Measurements from ENCODE around the gene HES2. TPM values are rescaled to one million over a fixed set of nuclear protein-coding genes. Genes with fewer than 3 reads are reported as not detected.
"Not testable (repeated sequence)": the region's sequence is repeated elsewhere in the genome, so short reads cannot be mapped to it uniquely, and the experiment has no call there.

Gene HES2
- total and polyA plus RNA-seq, 5 donors from 2014 or later = not detected

- H3K36me3 ChIP-seq (ENCODE audit: control insufficient read depth, insufficient read depth, low read length); DNase-seq; H3K27ac ChIP-seq (ENCODE audit: insufficient read depth, low read length, poor library complexity, severe bottlenecking); H3K4me3 ChIP-seq (ENCODE audit: low read depth, low read length); H3K36me3 Mint-ChIP-seq; H3K9me3 Mint-ChIP-seq; H3K27me3 ChIP-seq (ENCODE audit: control insufficient read depth, insufficient read depth, low read length); ATAC-seq (ENCODE audit: low read depth in 2 of 2); H3K9me3 ChIP-seq (ENCODE audit: control insufficient read depth in 2 of 2, low read length in 2 of 2): not testable (repeated sequence)
- H3K27me3 Mint-ChIP-seq = peaks cover 65% of the 10 kb centered on the region
- H3K4me1 ChIP-seq (ENCODE audit: control insufficient read depth, insufficient read depth, low read length, poor library complexity, severe bottlenecking) = peaks cover 44% of the 10 kb centered on the region
- H3K4me3 Mint-ChIP-seq = peak overlapping the region in 1 of 4 donors; percentile 68
- peaks cover 0 to 36% (median 8%) of the 10 kb centered on the region in 4 donors for H3K4me1 Mint-ChIP-seq
- peak overlapping the region in 1 of 3 donors; percentile 95 for H3K27ac Mint-ChIP-seq
Observed at GRCh38 chr1:6450486-6450885, 30.8 kb upstream of the HES2 start.

- Mint-ChIP-seq H3K4me1 (peaks cover 0 to 37% (median 9%) of the 10 kb centered on the region in 4 donors), H3K27me3 (peaks cover 70% of the 10 kb centered on the region), H3K9me3 (peaks cover 0 to 2% (median 0%) of the 10 kb centered on the region in 7 donors), H3K27ac (peak overlapping the region in 1 of 3 donors; percentile 5), H3K36me3 (no peaks in the 10 kb centered on the region), H3K4me3 (peak overlapping the region in 2 of 4 donors; percentile 13 to 69)
- H3K4me3 ChIP-seq (ENCODE audit: low read depth, low read length) = no peak overlapping the region
- DNase-seq (no peak), ATAC-seq (ENCODE audit: low read depth in 2 of 2) (no peak)
- H3K27ac ChIP-seq (ENCODE audit: insufficient read depth, low read length, poor library complexity, severe bottlenecking) = no peak overlapping the region
- H3K36me3 ChIP-seq (ENCODE audit: control insufficient read depth, insufficient read depth, low read length) = no peaks in the 10 kb centered on the region
- no peaks in the 10 kb centered on the region for H3K9me3 ChIP-seq (ENCODE audit: control insufficient read depth in 2 of 2, low read length in 2 of 2)
- peaks cover 41% of the 10 kb centered on the region for H3K4me1 ChIP-seq (ENCODE audit: control insufficient read depth, insufficient read depth, low read length, poor library complexity, severe bottlenecking)
- H3K27me3 ChIP-seq (ENCODE audit: control insufficient read depth, insufficient read depth, low read length) = peaks cover 4% of the 10 kb centered on the region
Observed at GRCh38 chr1:6450005-6450450, 30.3 kb upstream of the HES2 start.

- Mint-ChIP-seq H3K36me3 (no peaks in the 10 kb centered on the region), H3K4me1 (peaks cover 0 to 40% (median 11%) of the 10 kb centered on the region in 4 donors), H3K4me3 (peak overlapping the region; percentile 13 to 70 (median 57)), H3K9me3 (peaks cover 0 to 4% (median 0%) of the 10 kb centered on the region in 7 donors), H3K27me3 (peaks cover 77% of the 10 kb centered on the region), H3K27ac (peak overlapping the region in 1 of 3 donors; percentile 74)
- no peak overlapping the region for H3K27ac ChIP-seq (ENCODE audit: insufficient read depth, low read length, poor library complexity, severe bottlenecking)
- no peaks in the 10 kb centered on the region for H3K36me3 ChIP-seq (ENCODE audit: control insufficient read depth, insufficient read depth, low read length)
- peaks cover 30% of the 10 kb centered on the region for H3K4me1 ChIP-seq (ENCODE audit: control insufficient read depth, insufficient read depth, low read length, poor library complexity, severe bottlenecking)
- no peaks in the 10 kb centered on the region for H3K9me3 ChIP-seq (ENCODE audit: control insufficient read depth in 2 of 2, low read length in 2 of 2)
- no peak overlapping the region for H3K4me3 ChIP-seq (ENCODE audit: low read depth, low read length)
- ATAC-seq (ENCODE audit: low read depth in 2 of 2) (peak in 1 of 2 donors; percentile 17), DNase-seq (no peak)
- H3K27me3 ChIP-seq (ENCODE audit: control insufficient read depth, insufficient read depth, low read length) = peaks cover 8% of the 10 kb centered on the region
Observed at GRCh38 chr1:6448749-6449631, 29.3 kb upstream of the HES2 start.

- Mint-ChIP-seq H3K27me3 (peaks cover 74% of the 10 kb centered on the region), H3K36me3 (no peaks in the 10 kb centered on the region), H3K27ac (no peak overlapping the region), H3K4me1 (peaks cover 0 to 33% (median 11%) of the 10 kb centered on the region in 4 donors), H3K4me3 (peak overlapping the region in 3 of 4 donors; percentile 51 to 77 (median 70)), H3K9me3 (peaks cover 0 to 2% (median 0%) of the 10 kb centered on the region in 7 donors)
- H3K9me3 ChIP-seq (ENCODE audit: control insufficient read depth in 2 of 2, low read length in 2 of 2) = no peaks in the 10 kb centered on the region
- DNase-seq (peak in 2 of 3 donors; percentile 51 to 54), ATAC-seq (ENCODE audit: low read depth in 2 of 2) (peak; percentile 36 to 44)
- no peak overlapping the region for H3K4me3 ChIP-seq (ENCODE audit: low read depth, low read length)
- no peak overlapping the region for H3K27ac ChIP-seq (ENCODE audit: insufficient read depth, low read length, poor library complexity, severe bottlenecking)
- no peaks in the 10 kb centered on the region for H3K36me3 ChIP-seq (ENCODE audit: control insufficient read depth, insufficient read depth, low read length)
- H3K4me1 ChIP-seq (ENCODE audit: control insufficient read depth, insufficient read depth, low read length, poor library complexity, severe bottlenecking) = peaks cover 28% of the 10 kb centered on the region
- H3K27me3 ChIP-seq (ENCODE audit: control insufficient read depth, insufficient read depth, low read length) = peaks cover 8% of the 10 kb centered on the region
Observed at GRCh38 chr1:6447818-6448748, 28.4 kb upstream of the HES2 start.

- DNase-seq (no peak), ATAC-seq (ENCODE audit: low read depth in 2 of 2) (no peak)
- Mint-ChIP-seq H3K27ac (no peak overlapping the region), H3K27me3 (peaks cover 71% of the 10 kb centered on the region), H3K36me3 (no peaks in the 10 kb centered on the region), H3K9me3 (peaks cover 0 to 2% (median 0%) of the 10 kb centered on the region in 7 donors), H3K4me1 (peaks cover 0 to 32% (median 11%) of the 10 kb centered on the region in 4 donors), H3K4me3 (peak overlapping the region in 2 of 4 donors; percentile 70 to 77)
- Histone ChIP-seq H3K9me3 (ENCODE audit: control insufficient read depth in 2 of 2, low read length in 2 of 2) (no peaks in the 10 kb centered on the region), H3K4me1 (ENCODE audit: control insufficient read depth, insufficient read depth, low read length, poor library complexity, severe bottlenecking) (peaks cover 28% of the 10 kb centered on the region), H3K36me3 (ENCODE audit: control insufficient read depth, insufficient read depth, low read length) (no peaks in the 10 kb centered on the region), H3K27me3 (ENCODE audit: control insufficient read depth, insufficient read depth, low read length) (peaks cover 8% of the 10 kb centered on the region), H3K27ac (ENCODE audit: insufficient read depth, low read length, poor library complexity, severe bottlenecking) (no peak overlapping the region), H3K4me3 (ENCODE audit: low read depth, low read length) (no peak overlapping the region)
Observed at GRCh38 chr1:6447016-6447817, 27.5 kb upstream of the HES2 start.

GRCh38 chr1:6446665-6447015 lies 26.9 kb upstream of the HES2 start:
- Histone ChIP-seq H3K27ac (ENCODE audit: insufficient read depth, low read length, poor library complexity, severe bottlenecking) (no peak overlapping the region), H3K9me3 (ENCODE audit: control insufficient read depth in 2 of 2, low read length in 2 of 2) (no peaks in the 10 kb centered on the region), H3K4me1 (ENCODE audit: control insufficient read depth, insufficient read depth, low read length, poor library complexity, severe bottlenecking) (peaks cover 28% of the 10 kb centered on the region), H3K4me3 (ENCODE audit: low read depth, low read length) (no peak overlapping the region), H3K36me3 (ENCODE audit: control insufficient read depth, insufficient read depth, low read length) (no peaks in the 10 kb centered on the region), H3K27me3 (ENCODE audit: control insufficient read depth, insufficient read depth, low read length) (peaks cover 8% of the 10 kb centered on the region)
- peaks cover 75% of the 10 kb centered on the region for H3K27me3 Mint-ChIP-seq
- H3K27ac Mint-ChIP-seq = peak overlapping the region in 1 of 3 donors; percentile 52
- no peak for DNase-seq
- H3K9me3 Mint-ChIP-seq = peaks cover 0 to 2% (median 0%) of the 10 kb centered on the region in 7 donors
- H3K4me3 Mint-ChIP-seq = peak overlapping the region in 2 of 4 donors; percentile 52 to 67
- H3K36me3 Mint-ChIP-seq = no peaks in the 10 kb centered on the region
- ATAC-seq (ENCODE audit: low read depth in 2 of 2) = no peak
- peaks cover 0 to 32% (median 11%) of the 10 kb centered on the region in 4 donors for H3K4me1 Mint-ChIP-seq

- H3K27ac ChIP-seq (ENCODE audit: insufficient read depth, low read length, poor library complexity, severe bottlenecking); H3K36me3 ChIP-seq (ENCODE audit: control insufficient read depth, insufficient read depth, low read length); H3K9me3 ChIP-seq (ENCODE audit: control insufficient read depth in 2 of 2, low read length in 2 of 2); H3K36me3 Mint-ChIP-seq; DNase-seq; ATAC-seq (ENCODE audit: low read depth in 2 of 2); H3K4me3 ChIP-seq (ENCODE audit: low read depth, low read length); H3K27ac Mint-ChIP-seq; H3K9me3 Mint-ChIP-seq: not testable (repeated sequence)
- Mint-ChIP-seq H3K27me3 (peaks cover 75% of the 10 kb centered on the region), H3K4me1 (peaks cover 0 to 33% (median 11%) of the 10 kb centered on the region in 4 donors), H3K4me3 (peak overlapping the region in 3 of 4 donors; percentile 16 to 52 (median 26))
- peaks cover 12% of the 10 kb centered on the region for H3K27me3 ChIP-seq (ENCODE audit: control insufficient read depth, insufficient read depth, low read length)
- H3K4me1 ChIP-seq (ENCODE audit: control insufficient read depth, insufficient read depth, low read length, poor library complexity, severe bottlenecking) = peaks cover 30% of the 10 kb centered on the region
Observed at GRCh38 chr1:6445929-6446328, 26.2 kb upstream of the HES2 start.
